T-helper 9 cell (primary cell): ENCODE data around the gene MYB.
A peak's percentile ranks its signal among the peaks of the same experiment; 100 is the strongest.
"Not testable (repeated sequence)": the region's sequence is repeated elsewhere in the genome, so short reads cannot be mapped to it uniquely, and the experiment has no call there.

Experiments
- DNase-seq: peaks from one replicate; pipeline ENCODE4 v3.0.0-alpha.2; 2020
- total RNA-seq, 2 donors: gene quantifications; one replicate each; lab custom pipeline; 2026; lab: John Stamatoyannopoulos, UW

The MYB gene
- total RNA-seq, result 0.72 to 19.7 reads per million in 2 donors

GRCh38 chr6:135180542-135181332 is at the start of gene MYB:
TSS of gene MYB (plus strand) at chr6:135181308. CDS start at chr6:135181514, 206 bp downstream.
- DNase-seq, result peak; percentile 44

GRCh38 chr6:135132776-135133175 is 48.3 kb upstream of the MYB start:
- no peak for DNase-seq

- no peak for DNase-seq
These were observed 45.3 kb upstream of the MYB start for GRCh38 chr6:135135835-135136234.

- no peak for DNase-seq
These were observed 43.3 kb upstream of the MYB start for GRCh38 chr6:135137826-135138225.

GRCh38 chr6:135141182-135141581 is 39.9 kb upstream of the MYB start:
- no peak for DNase-seq

- DNase-seq, result no peak
These were observed 39.4 kb upstream of the MYB start for GRCh38 chr6:135141728-135142127.

- DNase-seq, result not testable (repeated sequence)
These were observed 38.9 kb upstream of the MYB start for GRCh38 chr6:135142232-135142631.

- no peak for DNase-seq
These were observed 36.4 kb upstream of the MYB start for GRCh38 chr6:135144673-135145062.

GRCh38 chr6:135145063-135145800 is 35.9 kb upstream of the MYB start:
- DNase-seq, result no peak

GRCh38 chr6:135146162-135146934 is 34.8 kb upstream of the MYB start:
- no peak for DNase-seq

GRCh38 chr6:135147637-135148592 is 33.2 kb upstream of the MYB start:
- DNase-seq, result no peak

- no peak for DNase-seq
These were observed 32.2 kb upstream of the MYB start for GRCh38 chr6:135148889-135149288.

GRCh38 chr6:135149376-135149775 is 31.7 kb upstream of the MYB start:
- no peak for DNase-seq

- not testable (repeated sequence) for DNase-seq
These were observed 30.6 kb upstream of the MYB start for GRCh38 chr6:135150481-135150880.

- not testable (repeated sequence) for DNase-seq
These were observed 27.0 kb upstream of the MYB start for GRCh38 chr6:135154125-135154524.

GRCh38 chr6:135158397-135158796 is 22.7 kb upstream of the MYB start:
- DNase-seq, result no peak

GRCh38 chr6:135159531-135159930 is 21.6 kb upstream of the MYB start:
- DNase-seq, result no peak

- DNase-seq, result no peak
These were observed 19.4 kb upstream of the MYB start for GRCh38 chr6:135161411-135162395.

GRCh38 chr6:135162678-135163439 is 18.2 kb upstream of the MYB start:
- DNase-seq, result peak; percentile 38

GRCh38 chr6:135163440-135163738 is 17.7 kb upstream of the MYB start:
- DNase-seq, result no peak
